ENCODE data around the gene VOPP1.

VOPP1 gene

DNA sequence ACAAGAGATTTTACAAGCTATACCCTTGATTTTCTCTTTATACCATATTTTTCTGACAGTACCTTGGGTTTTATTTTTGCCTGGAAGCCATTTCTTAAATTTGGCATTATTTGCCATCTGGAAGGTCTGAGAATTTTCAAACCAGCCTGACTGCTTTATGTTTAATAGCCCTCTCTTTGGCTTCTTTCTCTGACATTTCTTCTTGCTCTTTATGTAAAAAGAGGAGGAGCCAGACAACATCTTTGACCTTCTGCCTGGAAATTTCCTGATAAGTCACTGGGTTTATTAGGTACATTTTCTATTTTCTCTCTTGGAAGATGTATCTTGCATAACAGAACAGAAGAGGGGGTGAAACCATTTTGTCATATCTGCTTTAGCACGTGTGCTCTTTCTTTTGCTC lies 127.5 kb downstream of the VOPP1 start:
- no peak for DNase-seq (ENCODE audit: insufficient read length, low spot score)
- TF ChIP-seq POLR2A (IDR thresholded peaks at IDR 0.05; ENCODE audit: low read depth, low read length): no peak
- no peak for FAIRE-seq

DNA sequence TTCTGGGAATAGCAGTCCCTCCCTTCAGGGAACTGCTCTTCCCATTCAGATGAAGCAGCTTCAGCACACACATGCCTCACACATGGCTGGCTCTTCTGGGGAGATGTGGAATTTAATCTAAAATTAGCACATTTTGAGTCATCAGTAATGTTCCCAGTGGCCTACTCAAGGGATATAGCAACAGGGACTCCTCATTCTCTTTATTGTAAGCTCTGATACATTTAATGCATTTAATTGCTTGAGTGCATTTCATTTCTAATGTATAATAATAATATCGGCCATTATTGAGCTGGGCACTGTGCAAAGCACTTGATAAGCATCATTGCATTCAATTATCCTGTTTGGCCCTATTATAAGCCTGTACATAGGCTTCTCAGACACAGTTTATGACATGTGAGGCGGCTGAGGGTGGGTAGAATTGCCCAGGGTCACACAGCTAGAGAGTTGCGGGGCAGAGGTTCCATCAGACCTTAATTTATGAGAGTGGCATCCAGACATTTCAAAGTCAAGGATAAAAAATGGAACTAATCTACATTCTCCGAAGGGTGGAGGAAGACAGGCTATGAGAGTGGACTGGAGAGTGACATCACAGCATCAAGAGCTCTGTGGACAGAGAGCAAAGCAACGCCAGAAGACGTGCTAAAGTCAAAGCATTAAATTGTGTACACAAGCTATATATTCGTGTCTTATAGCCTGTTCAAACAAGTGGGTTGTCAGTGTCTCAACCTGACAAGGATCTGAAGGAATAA lies 130.4 kb downstream of the VOPP1 start:
- no peak for TF ChIP-seq POLR2A (IDR thresholded peaks at IDR 0.05; ENCODE audit: low read depth, low read length)
- FAIRE-seq (no peak), DNase-seq (ENCODE audit: insufficient read length, low spot score) (peak; percentile 73)

DNA sequence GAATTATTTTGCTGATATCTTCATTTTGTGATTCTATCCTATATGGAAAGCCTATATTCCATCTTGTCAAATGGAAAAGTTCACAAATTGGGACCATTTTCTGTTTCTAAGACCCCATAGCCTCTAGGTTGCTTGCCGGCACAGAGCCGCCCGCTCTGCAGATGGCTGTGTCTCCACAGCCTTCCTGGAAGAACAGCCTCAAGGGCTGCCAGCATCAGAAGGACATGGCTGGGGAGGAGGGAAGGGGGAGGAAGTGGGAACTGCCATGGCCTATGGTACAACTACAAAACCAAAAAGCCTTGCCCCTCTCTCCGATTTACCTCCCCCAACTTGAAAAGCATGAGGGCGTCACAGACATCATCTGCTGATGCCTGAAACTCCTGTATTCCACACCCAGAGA lies 131.3 kb downstream of the VOPP1 start:
- FAIRE-seq: no peak
- no peak for DNase-seq (ENCODE audit: insufficient read length, low spot score)
- TF ChIP-seq POLR2A (IDR thresholded peaks at IDR 0.05; ENCODE audit: low read depth, low read length): no peak

DNA sequence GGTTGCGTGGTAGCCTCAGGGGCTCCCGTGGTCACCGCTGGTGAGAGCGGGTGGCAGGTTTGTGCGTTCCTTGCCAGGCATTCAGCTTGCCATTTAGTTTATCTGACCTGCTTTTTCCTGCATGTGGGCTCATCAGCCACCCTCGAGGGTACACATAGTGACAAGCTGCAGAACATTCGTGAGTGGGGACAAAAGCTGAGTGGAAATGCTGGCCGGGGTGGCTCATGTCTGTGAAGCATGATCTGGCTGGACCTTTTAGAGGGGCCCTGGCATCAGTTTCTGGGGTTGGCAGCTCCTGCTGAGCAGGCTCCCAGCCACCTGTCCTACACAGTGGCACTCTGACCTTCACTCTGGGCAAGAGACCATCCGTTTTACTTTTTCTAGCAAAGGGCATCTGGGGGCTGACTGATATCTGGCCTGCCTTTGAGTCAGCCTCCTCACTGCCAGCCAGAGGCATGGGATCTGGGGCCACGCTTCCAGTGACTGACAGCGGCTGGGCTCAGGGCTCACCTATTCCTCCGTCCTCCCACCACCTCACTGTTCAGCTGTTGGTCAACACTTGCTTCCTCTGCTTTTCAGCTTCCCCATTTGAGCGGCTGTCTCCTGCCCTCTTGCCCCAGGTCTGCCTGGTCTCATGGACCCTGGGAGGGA lies 132.1 kb downstream of the VOPP1 start:
- FAIRE-seq (no peak), DNase-seq (ENCODE audit: insufficient read length, low spot score) (no peak)
- TF ChIP-seq POLR2A (IDR thresholded peaks at IDR 0.05; ENCODE audit: low read depth, low read length): no peak

DNA sequence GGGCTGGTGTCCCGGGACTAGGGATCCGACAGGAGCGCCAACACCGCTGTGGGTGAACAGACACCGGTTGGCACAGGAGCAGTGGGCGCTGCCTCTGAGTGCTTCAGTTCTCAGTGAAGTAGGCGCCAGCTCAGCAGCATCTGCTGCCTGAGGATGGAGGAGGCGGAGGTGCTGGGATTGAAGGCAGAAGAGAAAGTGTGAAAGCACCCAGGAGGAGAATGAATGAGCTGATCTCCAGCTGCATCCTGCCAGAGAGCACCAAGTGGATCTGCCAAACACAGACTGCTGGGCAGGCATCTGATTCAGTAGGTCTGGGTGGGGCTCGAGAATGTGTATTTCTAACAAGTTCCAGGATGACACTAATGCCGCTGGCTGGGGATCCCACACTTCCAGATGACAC lies 132.7 kb downstream of the VOPP1 start:
- DNase-seq (ENCODE audit: insufficient read length, low spot score) (no peak), FAIRE-seq (no peak)
- no peak for TF ChIP-seq POLR2A (IDR thresholded peaks at IDR 0.05; ENCODE audit: low read depth, low read length)

DNA sequence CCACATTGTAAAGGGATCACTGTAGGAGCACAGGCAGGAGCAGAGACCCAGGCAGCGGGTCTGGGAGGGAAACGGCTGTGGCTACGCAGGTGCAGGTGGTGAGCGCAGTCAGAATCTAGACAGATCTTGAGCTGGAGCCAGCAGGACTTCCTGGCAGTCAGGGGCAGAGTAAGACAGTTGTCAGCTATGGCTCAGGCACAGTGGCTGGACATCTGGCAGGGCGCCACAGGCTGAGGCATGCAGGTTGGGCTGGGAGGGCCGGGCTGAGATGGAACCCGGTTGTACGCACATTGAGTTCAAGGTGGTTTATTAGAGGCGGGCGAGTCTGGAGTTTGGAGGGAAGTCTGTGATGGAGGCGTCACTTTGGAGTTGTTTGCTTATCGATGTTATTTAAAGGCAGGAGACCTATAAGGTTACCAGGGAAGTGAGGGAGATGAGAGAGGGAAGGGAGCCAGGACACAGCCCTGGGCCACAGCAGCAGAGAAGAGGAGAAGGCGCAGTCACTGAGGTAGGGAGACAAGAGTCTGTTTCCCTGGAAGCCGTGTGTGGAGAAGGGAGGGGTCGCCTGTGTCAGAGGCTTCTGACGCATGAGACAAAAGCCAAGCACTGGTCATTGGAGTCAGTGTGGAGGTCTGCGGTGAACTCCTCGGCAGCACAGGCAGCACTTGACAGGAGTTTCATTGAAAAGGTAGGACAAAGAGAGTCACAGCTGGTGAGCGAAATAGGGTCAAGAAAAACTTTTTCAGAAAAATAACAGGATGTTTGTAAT lies 133.4 kb downstream of the VOPP1 start:
- DNase-seq (ENCODE audit: insufficient read length, low spot score) (no peak), FAIRE-seq (no peak)
- no peak for TF ChIP-seq POLR2A (IDR thresholded peaks at IDR 0.05; ENCODE audit: low read depth, low read length)

DNA sequence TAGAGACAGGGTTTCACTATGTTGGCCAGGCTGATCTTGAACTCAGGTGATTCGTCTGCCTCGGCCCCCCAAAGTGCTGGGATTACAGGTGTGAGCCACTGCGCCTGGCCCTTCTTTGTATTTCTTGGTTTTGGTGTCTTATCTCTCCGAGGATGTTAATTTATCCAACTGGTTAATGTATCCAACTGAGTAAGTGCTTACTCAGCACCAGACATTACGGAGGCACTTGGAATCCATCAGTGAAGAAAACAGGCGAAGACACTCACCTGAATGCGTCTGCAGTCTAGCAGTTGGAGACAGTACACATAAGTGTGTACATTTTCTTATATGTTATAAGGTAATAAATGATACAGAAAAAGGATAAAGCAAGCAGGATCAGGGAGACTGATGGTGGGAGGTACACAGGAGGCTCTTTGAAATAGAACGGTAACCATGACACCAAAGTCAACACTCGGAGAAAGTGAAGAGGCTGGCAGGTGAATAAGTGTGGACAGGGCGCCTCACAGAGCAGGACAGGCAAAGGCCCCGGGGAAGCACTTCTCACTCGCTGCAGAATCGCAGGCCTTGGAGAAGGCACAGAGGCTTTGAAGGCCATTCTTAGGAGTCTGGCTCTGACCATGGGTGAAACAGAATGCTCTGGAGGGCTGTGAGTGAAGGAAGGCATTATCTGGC lies 134.1 kb downstream of the VOPP1 start:
- TF ChIP-seq POLR2A (IDR thresholded peaks at IDR 0.05; ENCODE audit: low read depth, low read length): no peak
- DNase-seq (ENCODE audit: insufficient read length, low spot score) (no peak), FAIRE-seq (no peak)

DNA sequence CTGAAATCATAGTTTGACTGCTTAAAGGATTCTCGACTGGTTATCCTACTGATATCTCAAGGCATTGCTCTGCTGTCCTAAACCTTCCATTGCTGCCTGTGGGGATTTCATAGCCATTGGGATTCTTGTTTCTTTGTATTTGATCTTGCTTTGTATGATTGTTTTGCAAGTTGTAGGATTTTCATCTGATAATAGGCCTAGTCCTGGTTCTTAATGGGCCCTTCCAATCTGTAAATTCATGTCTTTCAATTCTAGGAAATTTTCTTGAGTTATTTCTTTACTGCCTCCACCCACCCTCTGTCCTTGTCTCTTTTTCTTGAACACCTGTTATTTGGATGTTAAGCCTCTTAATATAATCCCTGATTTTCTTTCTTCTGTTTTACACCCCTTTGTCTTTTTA lies 134.9 kb downstream of the VOPP1 start:
- DNase-seq (ENCODE audit: insufficient read length, low spot score) (no peak), FAIRE-seq (no peak)
- no peak for TF ChIP-seq POLR2A (IDR thresholded peaks at IDR 0.05; ENCODE audit: low read depth, low read length)

DNA sequence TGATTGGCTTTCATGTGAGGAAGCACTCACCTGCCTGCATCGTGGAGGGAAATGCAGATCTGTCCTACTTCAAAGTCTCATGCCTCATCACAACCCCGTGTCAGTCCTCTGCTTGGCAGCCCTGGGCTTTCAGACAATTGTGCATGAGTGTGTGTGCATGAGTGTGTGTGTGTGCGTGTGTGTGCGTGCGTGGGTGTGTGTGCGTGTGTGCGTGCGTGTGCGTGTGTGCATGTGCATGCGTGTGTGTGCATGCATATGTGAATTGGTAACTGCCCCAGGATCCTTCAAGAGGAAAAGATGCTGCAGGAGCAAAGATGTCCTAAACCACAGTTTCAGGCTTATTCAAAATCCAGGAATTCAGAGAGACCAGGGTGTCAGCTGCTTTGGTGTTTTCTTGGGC lies 135.8 kb downstream of the VOPP1 start:
- DNase-seq (ENCODE audit: insufficient read length, low spot score): no peak
- FAIRE-seq: no peak
- no peak for TF ChIP-seq POLR2A (IDR thresholded peaks at IDR 0.05; ENCODE audit: low read depth, low read length)

DNA sequence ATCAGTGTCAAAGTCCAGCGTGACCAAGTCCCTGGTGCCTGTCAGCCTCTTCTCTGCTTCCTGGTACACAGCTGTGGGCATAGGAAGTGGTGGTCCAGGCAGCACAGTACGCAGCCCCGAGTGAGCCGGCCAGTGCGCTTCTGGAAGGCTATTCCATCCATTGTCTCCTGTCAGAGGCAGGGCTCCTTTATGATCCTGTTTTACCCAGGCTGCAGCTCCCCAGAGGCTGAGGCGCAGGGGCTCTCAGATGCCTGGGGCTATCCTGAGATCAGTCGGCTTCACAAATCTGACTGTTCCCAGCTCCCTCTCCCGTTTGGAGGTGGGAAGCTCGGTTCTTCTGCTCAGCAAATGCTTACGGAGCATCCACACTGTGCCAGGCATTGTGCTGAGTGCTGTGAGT lies 136.8 kb downstream of the VOPP1 start:
- DNase-seq (ENCODE audit: insufficient read length, low spot score) (no peak), FAIRE-seq (no peak)
- no peak for TF ChIP-seq POLR2A (IDR thresholded peaks at IDR 0.05; ENCODE audit: low read depth, low read length)

DNA sequence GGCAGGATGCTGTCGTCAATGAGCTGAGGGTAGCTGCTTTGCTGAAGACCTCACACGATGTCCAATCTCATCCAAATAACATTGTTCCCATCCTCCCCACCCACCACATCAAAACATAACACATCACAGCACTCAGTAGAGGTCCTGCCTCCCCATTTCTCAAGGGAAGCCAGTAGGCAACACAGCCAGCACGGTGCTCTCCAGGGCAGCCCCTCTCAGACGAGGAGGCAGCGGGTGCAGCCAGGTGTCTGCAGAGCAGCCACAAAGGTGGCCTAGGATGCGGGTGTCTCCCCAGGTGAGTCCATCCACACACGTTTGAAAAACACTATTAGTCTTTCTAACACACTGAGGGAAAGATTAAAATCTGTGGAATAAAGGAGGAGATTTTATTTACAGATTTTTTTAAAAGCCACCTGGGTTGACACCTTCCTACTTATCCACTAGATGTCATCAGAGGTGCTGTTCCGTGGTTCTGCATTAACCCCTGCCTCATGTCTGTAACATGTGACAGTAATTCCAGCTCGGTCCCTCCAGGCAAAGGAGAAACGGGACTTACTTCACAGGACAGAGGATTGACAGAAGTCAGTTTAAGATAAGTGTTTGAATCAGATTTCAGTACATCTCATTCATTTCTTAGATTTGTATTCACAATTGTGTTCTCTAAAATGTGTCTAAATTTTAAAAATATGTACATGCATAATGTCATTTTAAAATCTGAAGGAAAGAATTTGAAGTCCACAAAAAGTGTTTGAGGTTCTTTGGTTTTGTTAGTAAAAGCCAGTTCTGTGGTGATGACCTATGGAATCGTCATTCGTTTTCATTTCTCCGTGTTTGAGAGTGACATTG lies 139.1 kb downstream of the VOPP1 start:
- no peak for FAIRE-seq
- TF ChIP-seq POLR2A (IDR thresholded peaks at IDR 0.05; ENCODE audit: low read depth, low read length): no peak

DNA sequence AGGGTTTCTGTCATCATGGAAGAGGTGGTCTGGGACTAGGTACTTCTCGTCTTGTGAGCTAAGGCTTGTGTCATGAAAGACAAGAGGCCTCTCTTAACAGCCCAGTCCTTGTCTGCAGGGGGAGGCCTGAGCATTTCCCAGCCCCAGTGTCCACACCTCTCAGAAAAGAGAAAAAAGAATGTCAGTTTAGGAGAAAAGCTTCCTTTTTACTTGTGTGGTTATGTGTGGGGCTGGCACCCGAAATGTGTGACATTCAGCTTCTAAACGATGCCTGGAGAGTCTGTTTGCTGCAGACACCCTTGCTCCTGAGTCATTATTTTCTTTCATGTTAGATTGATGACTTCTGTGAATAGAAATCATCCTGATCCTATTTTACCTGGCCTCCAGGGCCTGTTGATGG lies 139.8 kb downstream of the VOPP1 start:
- no peak for TF ChIP-seq POLR2A (IDR thresholded peaks at IDR 0.05; ENCODE audit: low read depth, low read length)
- FAIRE-seq (no peak), DNase-seq (ENCODE audit: insufficient read length, low spot score) (no peak)

More for the DNA sequence above, 139.1 kb downstream of the VOPP1 start:
- peak; percentile 72 for DNase-seq (ENCODE audit: insufficient read length, low spot score)

DNA sequence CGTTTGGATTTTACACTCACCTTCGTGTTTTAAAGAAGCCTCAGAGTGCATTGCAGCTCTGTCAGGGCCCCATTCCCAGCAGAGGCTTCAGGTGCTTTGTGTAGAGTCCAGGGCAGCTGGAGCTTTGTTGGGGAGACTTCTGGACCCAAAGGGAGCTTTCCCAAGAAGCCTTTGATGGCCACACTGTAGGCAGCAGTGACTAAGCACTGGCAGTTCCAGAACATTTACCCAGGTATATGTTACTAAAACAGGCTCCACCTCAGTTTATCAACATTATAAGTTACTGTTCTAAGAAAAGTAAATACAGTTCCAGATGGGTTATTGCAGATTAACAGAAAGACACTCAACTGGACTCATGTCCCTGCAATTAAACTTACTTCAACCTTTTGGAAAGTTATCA lies 140.4 kb downstream of the VOPP1 start:
- TF ChIP-seq POLR2A (IDR thresholded peaks at IDR 0.05; ENCODE audit: low read depth, low read length): no peak
- DNase-seq (ENCODE audit: insufficient read length, low spot score) (no peak), FAIRE-seq (no peak)

All from H54 (cell line).